ENCODE measurements around the gene PTPN4. TPM values are rescaled to one million over a fixed set of nuclear protein-coding genes. Genes with fewer than 3 reads are reported as not detected.

PTPN4 gene
- total RNA-seq, 1 experiment from 2014 or later = 44.5 TPM

DNA sequence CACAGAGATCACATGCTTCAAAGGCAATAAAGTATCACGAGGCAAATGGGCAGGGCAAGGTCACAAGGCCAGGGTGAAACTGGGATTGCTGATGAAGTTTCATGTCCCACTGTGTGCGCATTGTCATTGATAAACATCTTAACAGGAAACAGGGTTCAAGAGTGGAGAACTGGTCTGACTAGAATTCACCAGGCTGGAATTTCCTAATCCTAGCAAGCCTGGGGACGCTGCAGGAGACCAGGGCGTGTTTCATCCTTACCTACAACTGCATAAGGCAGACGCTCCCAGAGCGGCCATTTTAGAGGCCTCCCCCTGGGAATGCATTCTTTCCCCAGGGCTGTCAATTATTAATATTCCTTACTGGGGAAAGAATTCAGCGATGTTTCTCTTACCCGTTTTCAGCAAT lies 33.2 kb downstream of the PTPN4 start:
- Histone ChIP-seq H3K4me3 (ENCODE audit: low read length) (no peak overlapping the region), H3K27ac (ENCODE audit: low read length) (no peak overlapping the region), H3K9me3 (ENCODE audit: low read length) (no peaks in the 10 kb centered on the region), H2AFZ (ENCODE audit: low read length) (no peak overlapping the region), H4K20me1 (ENCODE audit: low read length) (peaks cover 5% of the 10 kb centered on the region; the same call in 1 of the 2 replicates), H3K36me3 (ENCODE audit: low read depth, low read length) (peaks cover 37% of the 10 kb centered on the region), H3K4me2 (ENCODE audit: low read length) (no peak overlapping the region), H3K79me2 (ENCODE audit: low read length) (peaks cover 90% of the 10 kb centered on the region), H3K9me2 (replicated peaks; ENCODE audit: low read length) (no peaks in the 10 kb centered on the region), H3K27me3 (ENCODE audit: low read length) (no peaks in the 10 kb centered on the region), H3F3A (ENCODE audit: low read length, unreplicated experiment) (no peaks in the 10 kb centered on the region), H3K4me1 (ENCODE audit: insufficient read depth, low read length) (no peaks in the 10 kb centered on the region), H3K9ac (ENCODE audit: low read length) (no peak overlapping the region)
- intact Hi-C loops (cut with micrococcal nuclease) = no loop called here
- ChIA-PET CTCF (no interaction called here), POLR2A (ENCODE audit: unreplicated experiment) (no interaction called here)
- ATAC-seq = no peak
- DNase-seq = no peak
- TF ChIP-seq EZH2phosphoT487 (IDR thresholded peaks at IDR 0.05; ENCODE audit: borderline replicate concordance, low read length) (no peak), EZH2 (IDR thresholded peaks at IDR 0.05; ENCODE audit: low read length, unreplicated experiment) (no peak)
- TF ChIP-seq, protein P1, sequence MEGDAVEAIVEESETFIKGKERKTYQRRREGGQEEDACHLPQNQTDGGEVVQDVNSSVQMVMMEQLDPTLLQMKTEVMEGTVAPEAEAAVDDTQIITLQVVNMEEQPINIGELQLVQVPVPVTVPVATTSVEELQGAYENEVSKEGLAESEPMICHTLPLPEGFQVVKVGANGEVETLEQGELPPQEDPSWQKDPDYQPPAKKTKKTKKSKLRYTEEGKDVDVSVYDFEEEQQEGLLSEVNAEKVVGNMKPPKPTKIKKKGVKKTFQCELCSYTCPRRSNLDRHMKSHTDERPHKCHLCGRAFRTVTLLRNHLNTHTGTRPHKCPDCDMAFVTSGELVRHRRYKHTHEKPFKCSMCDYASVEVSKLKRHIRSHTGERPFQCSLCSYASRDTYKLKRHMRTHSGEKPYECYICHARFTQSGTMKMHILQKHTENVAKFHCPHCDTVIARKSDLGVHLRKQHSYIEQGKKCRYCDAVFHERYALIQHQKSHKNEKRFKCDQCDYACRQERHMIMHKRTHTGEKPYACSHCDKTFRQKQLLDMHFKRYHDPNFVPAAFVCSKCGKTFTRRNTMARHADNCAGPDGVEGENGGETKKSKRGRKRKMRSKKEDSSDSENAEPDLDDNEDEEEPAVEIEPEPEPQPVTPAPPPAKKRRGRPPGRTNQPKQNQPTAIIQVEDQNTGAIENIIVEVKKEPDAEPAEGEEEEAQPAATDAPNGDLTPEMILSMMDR (conservative IDR thresholded peaks at IDR 0.05; ENCODE audit: low read depth, low read length) = no peak
- BruUV-seq (replicated peaks) = no TSS peak

- no peak for DNase-seq
- no TSS peak for BruUV-seq (replicated peaks)
- POLR2A ChIA-PET (ENCODE audit: unreplicated experiment) = no interaction called here
Measured at GRCh38 chr2:119794237-119794636, 34.5 kb downstream of the PTPN4 start.

More at GRCh38 chr2:119794237-119794636, 34.5 kb downstream of the PTPN4 start:
- no peak overlapping the region for H3K4me2 ChIP-seq (ENCODE audit: low read length)
- H3K4me3 ChIP-seq (ENCODE audit: low read length) = no peak overlapping the region
- H3F3A ChIP-seq (ENCODE audit: low read length, unreplicated experiment) = no peaks in the 10 kb centered on the region
- TF ChIP-seq EZH2 (IDR thresholded peaks at IDR 0.05; ENCODE audit: low read length, unreplicated experiment) (no peak), EZH2phosphoT487 (IDR thresholded peaks at IDR 0.05; ENCODE audit: borderline replicate concordance, low read length) (no peak)
- TF ChIP-seq, protein P1 (conservative IDR thresholded peaks at IDR 0.05; ENCODE audit: low read depth, low read length) = no peak
- ATAC-seq = no peak
- H3K9ac ChIP-seq (ENCODE audit: low read length) = no peak overlapping the region
- H3K79me2 ChIP-seq (ENCODE audit: low read length) = peaks cover 90% of the 10 kb centered on the region
- peaks cover 5% of the 10 kb centered on the region; the same call in 1 of the 2 replicates for H4K20me1 ChIP-seq (ENCODE audit: low read length)
- peaks cover 34% of the 10 kb centered on the region for H3K36me3 ChIP-seq (ENCODE audit: low read depth, low read length)
- CTCF ChIA-PET = no interaction called here
- no peaks in the 10 kb centered on the region for H3K27me3 ChIP-seq (ENCODE audit: low read length)
- H3K9me3 ChIP-seq (ENCODE audit: low read length) = no peaks in the 10 kb centered on the region
- intact Hi-C loops (cut with micrococcal nuclease) = no loop called here
- H3K9me2 ChIP-seq (replicated peaks; ENCODE audit: low read length) = no peaks in the 10 kb centered on the region
- no peaks in the 10 kb centered on the region for H3K4me1 ChIP-seq (ENCODE audit: insufficient read depth, low read length)
- H2AFZ ChIP-seq (ENCODE audit: low read length) = no peak overlapping the region
- H3K27ac ChIP-seq (ENCODE audit: low read length) = no peak overlapping the region
